ENCODE data around the gene LRRC15. TPM values are rescaled to one million over a fixed set of nuclear protein-coding genes. Genes with fewer than 3 reads are reported as not detected.

Gene LRRC15
- total RNA-seq, 4 donors from 2014 or later: 0.13 to 0.66 (median 0.34) TPM; not detected in 1

GRCh38 chr3:194381460-194381875 is 11.9 kb upstream of the LRRC15 start:
- WGBS: 59% methylated on average over 14 of the region's 17 CpGs

GRCh38 chr3:194380326-194380725 is 10.8 kb upstream of the LRRC15 start:
- no peak for DNase-seq (ENCODE audit: extremely low spot score)
- Histone ChIP-seq H3K4me3 (no peak overlapping the region), H3K27me3 (peaks cover 0 to 24% (median 0%) of the 10 kb centered on the region in 4 donors), H3K9me3 (no peaks in the 10 kb centered on the region), H3K36me3 (no peaks in the 10 kb centered on the region), H3K4me1 (no peaks in the 10 kb centered on the region), H3K27ac (replicated peaks in 1 of 4) (no peak overlapping the region)
- intact Hi-C loops (cut with DNase I): no loop called here
- no peak for TF ChIP-seq POLR2A (IDR thresholded peaks at IDR 0.05; ENCODE audit: low read depth)
- no peak for TF ChIP-seq POLR2AphosphoS5 (IDR thresholded peaks at IDR 0.05)
- no peak for TF ChIP-seq CTCF (IDR thresholded peaks at IDR 0.05)
- TF ChIP-seq EP300 (IDR thresholded peaks at IDR 0.05): no peak
- WGBS: 87% methylated on average over 7 of the region's 7 CpGs

More at GRCh38 chr3:194381460-194381875, 11.9 kb upstream of the LRRC15 start:
- Histone ChIP-seq H3K4me3 (no peak overlapping the region), H3K27ac (replicated peaks in 1 of 4) (no peak overlapping the region), H3K4me1 (no peaks in the 10 kb centered on the region), H3K9me3 (no peaks in the 10 kb centered on the region), H3K36me3 (no peaks in the 10 kb centered on the region), H3K27me3 (peaks cover 0 to 20% (median 0%) of the 10 kb centered on the region in 4 donors)
- TF ChIP-seq POLR2AphosphoS5 (IDR thresholded peaks at IDR 0.05) (no peak), CTCF (IDR thresholded peaks at IDR 0.05) (no peak)
- intact Hi-C loops (cut with DNase I): no loop called here
- no peak for DNase-seq (ENCODE audit: extremely low spot score)

GRCh38 chr3:194379651-194380050 is 10.1 kb upstream of the LRRC15 start:
- no peak for TF ChIP-seq CTCF (IDR thresholded peaks at IDR 0.05)
- TF ChIP-seq POLR2A (IDR thresholded peaks at IDR 0.05; ENCODE audit: low read depth): no peak
- TF ChIP-seq EP300 (IDR thresholded peaks at IDR 0.05): no peak
- TF ChIP-seq POLR2AphosphoS5 (IDR thresholded peaks at IDR 0.05): no peak
- H3K27ac ChIP-seq (replicated peaks in 1 of 4): no peak overlapping the region
- H3K4me3 ChIP-seq: no peak overlapping the region
- H3K9me3 ChIP-seq: no peaks in the 10 kb centered on the region
- peaks cover 0 to 31% (median 0%) of the 10 kb centered on the region in 4 donors for H3K27me3 ChIP-seq
- no peaks in the 10 kb centered on the region for H3K36me3 ChIP-seq
- WGBS: 86% methylated on average over 9 of the region's 9 CpGs
- intact Hi-C loops (cut with DNase I): no loop called here
- H3K4me1 ChIP-seq: no peaks in the 10 kb centered on the region
- DNase-seq (ENCODE audit: extremely low spot score): no peak

GRCh38 chr3:194379231-194379630 is 9.7 kb upstream of the LRRC15 start:
- no peak overlapping the region for H3K27ac ChIP-seq (replicated peaks in 1 of 4)
- DNase-seq (ENCODE audit: extremely low spot score): no peak
- H3K9me3 ChIP-seq: no peaks in the 10 kb centered on the region
- no peaks in the 10 kb centered on the region for H3K36me3 ChIP-seq
- 97% methylated on average over 6 of the region's 6 CpGs for WGBS
- peaks cover 0 to 31% (median 0%) of the 10 kb centered on the region in 4 donors for H3K27me3 ChIP-seq
- TF ChIP-seq POLR2A (IDR thresholded peaks at IDR 0.05; ENCODE audit: low read depth): no peak
- TF ChIP-seq EP300 (IDR thresholded peaks at IDR 0.05): no peak
- no peak for TF ChIP-seq POLR2AphosphoS5 (IDR thresholded peaks at IDR 0.05)
- TF ChIP-seq CTCF (IDR thresholded peaks at IDR 0.05): no peak
- H3K4me3 ChIP-seq: no peak overlapping the region
- H3K4me1 ChIP-seq: no peaks in the 10 kb centered on the region
- intact Hi-C loops (cut with DNase I): no loop called here

- Histone ChIP-seq H3K27ac (replicated peaks in 1 of 4) (no peak overlapping the region), H3K27me3 (peaks cover 0 to 36% (median 0%) of the 10 kb centered on the region in 4 donors), H3K9me3 (no peaks in the 10 kb centered on the region), H3K36me3 (no peaks in the 10 kb centered on the region), H3K4me1 (no peaks in the 10 kb centered on the region), H3K4me3 (no peak overlapping the region)
- 80% methylated on average over 1 of the region's 1 CpG for WGBS
- intact Hi-C loops (cut with DNase I): no loop called here
- DNase-seq (ENCODE audit: extremely low spot score): no peak
- TF ChIP-seq EP300 (IDR thresholded peaks at IDR 0.05) (no peak), CTCF (IDR thresholded peaks at IDR 0.05) (no peak), POLR2A (IDR thresholded peaks at IDR 0.05; ENCODE audit: low read depth) (no peak), POLR2AphosphoS5 (IDR thresholded peaks at IDR 0.05) (no peak)
These were observed 8.2 kb upstream of the LRRC15 start for GRCh38 chr3:194377708-194378107.
